HCT116 (cell line): ENCODE data around the gene KBTBD2. TPM values are rescaled to one million over a fixed set of nuclear protein-coding genes. Genes with fewer than 3 reads are reported as not detected.

ENCODE experiments used
- ATAC-seq: fragments of 200-7000 bp; cut with Tn5 transposase; 2 replicates; pipeline ENCODE4 v1.9.1; 2020; ENCODE audit warnings: mild to moderate bottlenecking, moderate library complexity
- Bru-seq: library from RNA; stranded (reverse); fragments of 400-500 nt; gene quantifications from one replicate; lab custom pipeline; 2021; lab: Mats Ljungman, UMichigan
- BruChase-seq, 2 experiments: library from RNA; stranded (reverse); fragments of 400-500 nt; gene quantifications; one replicate each; lab custom pipeline; 2021; lab: Mats Ljungman, UMichigan
- BruUV-seq: library from RNA; stranded (reverse); fragments of 400-500 nt; replicated peaks from 2 replicates; lab custom pipeline; 2021; lab: Mats Ljungman, UMichigan
- CTCF ChIA-PET: fragments of 300-600 bp; sonication (Branson Sonifier 250); formaldehyde crosslinking; loops from one replicate; lab custom pipeline; 2021; ENCODE audit warnings: antibody characterized with exemption; lab: Charles Lee
- POLR2A ChIA-PET: fragments of 300-600, 350-600 bp; sonication (Branson Sonifier 250); formaldehyde crosslinking; loops from one replicate; lab custom pipeline; 2021; ENCODE audit warnings: antibody characterized with exemption; lab: Charles Lee
- RAD21 ChIA-PET, 2 experiments: fragments of 300-600 bp; sonication (Branson Sonifier 250); formaldehyde crosslinking; loops; one replicate each; lab custom pipeline; 2023; ENCODE audit warnings: low total read pairs in 2 of 2; ENCODE audit not compliant: uncharacterized antibody in 2 of 2, unreplicated experiment in 2 of 2, low non-redundant PET in 1 of 2; lab: Charles Lee
- DNase-seq: peaks from one replicate; pipeline ENCODE4 v3.0.0-alpha.2; 2010; ENCODE audit warnings: low read depth, low spot score
- H2AFZ ChIP-seq: fragments of 200-600 bp; shearing (Covaris generic), sonication (generic); 2 replicates; pipeline ENCODE4 v1.6.1; 2017; ENCODE audit warnings: low read depth, mixed run types, mixed read lengths, antibody characterized with exemption, low read length; ENCODE audit not compliant: poor library complexity, severe bottlenecking
- H3K27ac ChIP-seq: 2 replicates; pipeline ENCODE4 v1.5.1; 2012; ENCODE audit warnings: low read depth, low read length
- H3K27me3 ChIP-seq: fragments of 200-600 bp; sonication (generic); 2 replicates; pipeline ENCODE4 v1.6.1; 2016; ENCODE audit warnings: mixed run types, low read length, mixed read lengths; ENCODE audit not compliant: insufficient read depth
- H3K36me3 ChIP-seq, 2 experiments: fragments of 200-500 bp in 1 of 2; fragments of 200-600 bp in 1 of 2; sonication (Bioruptor generic) in 1 of 2; sonication (generic) in 1 of 2; 2 replicates each; pipeline versions ENCODE4 v1.5.1 to v1.6.1; 2014 to 2016; ENCODE audit warnings: low read length in 2 of 2, inconsistent platforms in 1 of 2, mixed read lengths in 1 of 2, mixed run types in 1 of 2; ENCODE audit not compliant: insufficient read depth in 2 of 2, control insufficient read depth in 1 of 2
- H3K4me1 ChIP-seq, 2 experiments: fragments of 200-600 bp in 1 of 2; sonication (generic) in 1 of 2; 2 replicates each; pipeline versions ENCODE4 v1.5.1 to v1.6.1; 2012 to 2017; ENCODE audit warnings: low read length in 2 of 2, inconsistent platforms in 1 of 2, mild to moderate bottlenecking in 1 of 2, mixed read lengths in 1 of 2, mixed run types in 1 of 2, moderate library complexity in 1 of 2; ENCODE audit not compliant: insufficient read depth in 2 of 2, control insufficient read depth in 1 of 2
- H3K4me2 ChIP-seq: fragments of 200-600 bp; sonication (generic); 2 replicates; pipeline ENCODE4 v1.6.1; 2017; ENCODE audit warnings: mixed run types, low read length, mixed read lengths
- H3K4me3 ChIP-seq, 2 experiments: fragments of 200-600 bp in 1 of 2; sonication (generic) in 1 of 2; replicated peaks in 1 of 2; 2 replicates each; pipeline ENCODE4 v1.5.1; 2011 to 2016; ENCODE audit warnings: low read length in 2 of 2, control low read depth in 1 of 2, low read depth in 1 of 2, mild to moderate bottlenecking in 1 of 2, mixed read lengths in 1 of 2, mixed run types in 1 of 2
- H3K79me2 ChIP-seq: fragments of 200-600 bp; sonication (generic); 2 replicates; pipeline ENCODE4 v1.6.1; 2017; ENCODE audit warnings: mild to moderate bottlenecking, mixed run types, low read length, moderate library complexity, mixed read lengths; ENCODE audit not compliant: insufficient read depth
- H3K9ac ChIP-seq: fragments of 200-600 bp; sonication (generic); 2 replicates; pipeline ENCODE4 v1.6.1; 2016; ENCODE audit warnings: low read length, mixed read lengths
- H3K9me2 ChIP-seq: fragments of 200-600 bp; sonication (generic), shearing (Covaris generic); 2 replicates; pipeline ENCODE4 v1.6.1; 2017; ENCODE audit warnings: mixed run types, mild to moderate bottlenecking, moderate library complexity; ENCODE audit not compliant: insufficient read depth
- H3K9me3 ChIP-seq, 2 experiments: fragments of 200-500 bp in 1 of 2; fragments of 200-600 bp in 1 of 2; sonication (Bioruptor generic) in 1 of 2; sonication (generic) in 1 of 2; 2 replicates each; pipeline ENCODE4 v1.6.1; 2014 to 2017; ENCODE audit warnings: low read length in 2 of 2, mixed read lengths in 2 of 2, inconsistent platforms in 1 of 2, low read depth in 1 of 2, mild to moderate bottlenecking in 1 of 2, mixed run types in 1 of 2, moderate library complexity in 1 of 2; ENCODE audit not compliant: control insufficient read depth in 1 of 2, insufficient read depth in 1 of 2
- H4K20me1 ChIP-seq: fragments of 200-600 bp; sonication (generic), shearing (Covaris generic); 2 replicates; pipeline ENCODE4 v1.6.1; 2017; ENCODE audit warnings: mixed run types, mild to moderate bottlenecking, moderate library complexity; ENCODE audit not compliant: insufficient read depth
- ELF1 ChIP-seq: IDR thresholded peaks from 2 replicates; pipeline ENCODE4 v1.6.1; 2012; ENCODE audit warnings: low read depth, borderline replicate concordance
- POLR2AphosphoS5 ChIP-seq: IDR thresholded peaks from 2 replicates; pipeline ENCODE4 v1.6.1; 2011; ENCODE audit warnings: mild to moderate bottlenecking, low read depth, low read length, moderate library complexity
- RAD21 ChIP-seq: IDR thresholded peaks from 2 replicates; pipeline ENCODE4 v1.6.1; 2012; ENCODE audit warnings: low read depth, mild to moderate bottlenecking
- SIN3A ChIP-seq: IDR thresholded peaks from 2 replicates; pipeline ENCODE4 v1.6.1; 2012; ENCODE audit warnings: low read depth
- TCF7L2 ChIP-seq: IDR thresholded peaks from 2 replicates; pipeline ENCODE4 v1.7.0; 2011; ENCODE audit warnings: borderline replicate concordance, inconsistent platforms; ENCODE audit not compliant: insufficient read depth, insufficient read length; ENCODE audit errors: extremely low read depth
- YY1 ChIP-seq: IDR thresholded peaks from 2 replicates; pipeline ENCODE4 v1.6.1; 2011; ENCODE audit warnings: low read length, low read depth, moderate library complexity, mild to moderate bottlenecking; ENCODE audit not compliant: insufficient replicate concordance; ENCODE audit errors: extremely low read depth
- ZFX ChIP-seq: fragments of 450-650 bp; IDR thresholded peaks from 2 replicates; pipeline ENCODE4 v1.6.1; 2017
- intact Hi-C: fragments of 100-400 bp; cut with micrococcal nuclease; formaldehyde crosslinking; loops from 2 replicates; pipeline ENCODE4 v1.10.0; 2022
- long read RNA-seq: library from polyadenylated mRNA; unstranded; transcript quantifications from one replicate; pipeline ENCODE4 v2.0.0, GENCODE V29; 2021; ENCODE audit not compliant: unreplicated experiment
- polyA plus RNA-seq: library from polyadenylated mRNA; unstranded; fragments of >200 nt; gene quantifications from 2 replicates; pipeline ENCODE4 v1.2.1, GENCODE V29; 2012; ENCODE audit warnings: missing spikeins
- total RNA-seq: library from RNA; stranded (reverse); gene quantifications from one replicate; pipeline ENCODE4 v1.2.1, GENCODE V29; 2021; ENCODE audit not compliant: unreplicated experiment

Gene KBTBD2
- total RNA-seq (29.0 TPM), Bru-seq, nascent RNA (percentile 94 among the genes with signal in this experiment), BruChase-seq, experiment 1, labeled RNA remaining after a 6-hour chase (percentile 83 among the genes with signal in this experiment), BruChase-seq, experiment 2, labeled RNA remaining after a 2-hour chase (percentile 95 among the genes with signal in this experiment)
- polyA plus RNA-seq, result 18.0 and 19.9 TPM in 2 replicates
- long read RNA-seq, transcript KBTBD2-201 (4 exons, 3,745 nt), result major isoform, 68 of 109 reads
- long read RNA-seq, partial matches to known transcripts, result 2 of 109 reads
- long read RNA-seq, other reads (novel, unspliced or antisense), result 39 of 109 reads

GRCh38 chr7:32891043-32891799 is at the start of gene KBTBD2:
Gene KBTBD2 (minus strand): TSS chr7:32891760. CDS start chr7:32879604, 12,156 bp downstream.
- TF ChIP-seq SIN3A (peak; percentile 32), RAD21 (no peak), ELF1 (no peak), TCF7L2 (peak; percentile 89), ZFX (peak; percentile 51), YY1 (peak; percentile 2), POLR2AphosphoS5 (peak; percentile 76)
- TF ChIP-seq, all 23 proteins: peak for 5
- CTCF ChIA-PET, result interaction anchor here (1.9 kb wide), 1 partner anchor 45 kb away, joined by 7 read pairs; no protein-coding TSS in a partner anchor
- Histone ChIP-seq H3K9ac (peak within 1 kb of the TSS; percentile 89), H3K27ac (peak within 1 kb of the TSS; percentile 89), H3K9me2 (no peaks in the 10 kb centered on the region), H3K4me3 (peak within 1 kb of the TSS; percentile 81 to 88), H3K36me3 (no peaks in the 10 kb centered on the region), H3K4me2 (peak within 1 kb of the TSS; percentile 91), H3K27me3 (no peaks in the 10 kb centered on the region), H2AFZ (no peak within 1 kb of the TSS), H4K20me1 (peaks cover 4% of the 10 kb centered on the region; the same call in 1 of the 2 replicates), H3K4me1 (peaks cover 16 to 28% of the 10 kb centered on the region in 2 experiments; a peak in 3 of 4 replicates), H3K79me2 (peaks cover 48% of the 10 kb centered on the region), H3K9me3 (no peaks in the 10 kb centered on the region)
- POLR2A ChIA-PET, result no interaction called here
- peak; percentile 79 for ATAC-seq
- RAD21 ChIA-PET, result no interaction called here
- BruUV-seq, result no TSS peak
- intact Hi-C loops, result loop anchor here (5.0 kb wide), 1 partner anchor 216 kb away; the partner anchor contains the start of gene RP9
- peak; percentile 68 for DNase-seq
